GM12878 (cell line): Measurements from ENCODE around the gene DDR2. TPM values are rescaled to one million over a fixed set of nuclear protein-coding genes. Genes with fewer than 3 reads are reported as not detected.

Experiments used
- ATAC-seq: fragments of 200-7000 bp; cut with Tn5 transposase; 3 replicates; pipeline ENCODE4 v1.9.1; 2020; ENCODE audit warnings: mild to moderate bottlenecking, moderate library complexity
- BruUV-seq: library from RNA; stranded (reverse); fragments of 400-500 nt; replicated peaks from 2 replicates; lab custom pipeline; 2021; lab: Mats Ljungman, UMichigan
- CTCF ChIA-PET: fragments of 300-600 bp; sonication (Branson Sonifier 250); formaldehyde crosslinking; extraction: SDS; loops from one replicate; lab custom pipeline; 2021; ENCODE audit warnings: inconsistent platforms; lab: Yijun Ruan, JAX
- POLR2A ChIA-PET: fragments of 350-600 bp; formaldehyde crosslinking; extraction: SDS; loops from one replicate; lab custom pipeline; 2021; ENCODE audit warnings: inconsistent platforms; lab: Charles Lee
- RAD21 ChIA-PET: fragments of 300-600 bp; sonication (Branson Sonifier 250); formaldehyde crosslinking; loops from one replicate; lab custom pipeline; 2023; ENCODE audit warnings: antibody characterized with exemption; ENCODE audit not compliant: unreplicated experiment; lab: Charles Lee
- SMC1A ChIA-PET: fragments of 300-600 bp; sonication (Branson Sonifier 250); formaldehyde crosslinking; loops from one replicate; lab custom pipeline; 2023; ENCODE audit not compliant: unreplicated experiment, uncharacterized antibody; lab: Charles Lee
- DNase-seq: peaks from one replicate; pipeline ENCODE4 v3.0.0-alpha.2; 2011; ENCODE audit warnings: low read depth, low spot score
- FAIRE-seq: peaks from 3 replicates; lab custom pipeline; 2011; peaks lifted over from hg19 to GRCh38; lab: Jason Lieb, UNC
- H2AFZ ChIP-seq: 2 replicates; pipeline ENCODE4 v1.6.0; 2011; ENCODE audit warnings: low read depth, low read length, control low read depth; ENCODE audit not compliant: control insufficient read depth
- H3K27ac ChIP-seq: 2 replicates; pipeline ENCODE4 v1.5.1; 2011; ENCODE audit warnings: control low read depth; ENCODE audit not compliant: control insufficient read depth, insufficient read depth
- H3K27me3 ChIP-seq, 2 experiments: replicated peaks in 1 of 2; 2 replicates each; pipeline versions ENCODE4 v1.6.0 to v1.6.1; 2011; ENCODE audit warnings: low read length in 1 of 2; ENCODE audit not compliant: control insufficient read depth in 2 of 2, insufficient read depth in 2 of 2
- H3K36me3 ChIP-seq, 2 experiments: 2 replicates each; pipeline ENCODE4 v1.5.1; 2011; ENCODE audit warnings: low read length in 1 of 2; ENCODE audit not compliant: control insufficient read depth in 2 of 2, insufficient read depth in 2 of 2
- H3K4me1 ChIP-seq: 2 replicates; pipeline ENCODE4 v1.6.1; 2011; ENCODE audit warnings: mild to moderate bottlenecking, low read length, moderate library complexity, mixed read lengths; ENCODE audit not compliant: control insufficient read depth, insufficient read depth
- H3K4me2 ChIP-seq: 2 replicates; pipeline ENCODE4 v1.6.0; 2011; ENCODE audit warnings: control low read depth; ENCODE audit not compliant: control insufficient read depth, insufficient read depth
- H3K4me3 ChIP-seq: fragments of 200-600 bp; sonication (generic); 2 replicates; pipeline ENCODE4 v1.5.1; 2016
- H3K79me2 ChIP-seq: 2 replicates; pipeline ENCODE4 v1.6.0; 2011; ENCODE audit warnings: low read length; ENCODE audit not compliant: control insufficient read depth, insufficient read depth
- H3K9ac ChIP-seq: 2 replicates; pipeline ENCODE4 v1.8.0; 2011; ENCODE audit warnings: low read length, control low read depth, mixed read lengths; ENCODE audit not compliant: control insufficient read depth, insufficient read depth
- H3K9me3 ChIP-seq: replicated peaks from 3 replicates; pipeline ENCODE4 v1.5.1; 2011; ENCODE audit warnings: mild to moderate bottlenecking, low read length; ENCODE audit not compliant: control insufficient read depth, insufficient read depth
- H4K20me1 ChIP-seq: 2 replicates; pipeline ENCODE4 v1.6.0; 2011; ENCODE audit not compliant: control insufficient read depth, insufficient read depth
- BRCA1 ChIP-seq: IDR thresholded peaks from 2 replicates; pipeline ENCODE4 v1.6.1; 2011; ENCODE audit warnings: low read depth, low read length, improper control_type of control experiment
- CBX5 ChIP-seq: sonication (generic); IDR thresholded peaks from 2 replicates; pipeline ENCODE4 v1.6.1; 2016; ENCODE audit warnings: low read depth, moderate library complexity, mild to moderate bottlenecking, inconsistent platforms
- CHD4 ChIP-seq: fragments of 200-600 bp; sonication (generic); IDR thresholded peaks from 2 replicates; pipeline ENCODE4 v1.6.1; 2016; ENCODE audit warnings: mild to moderate bottlenecking
- FOXK2 ChIP-seq: fragments of 450-650 bp; IDR thresholded peaks from 2 replicates; pipeline ENCODE4 v1.6.1; 2017; ENCODE audit warnings: mild to moderate bottlenecking, moderate library complexity
- GABPA ChIP-seq: IDR thresholded peaks from 2 replicates; pipeline ENCODE4 v1.6.1; 2014; ENCODE audit warnings: antibody characterized with exemption, low read depth, mild to moderate bottlenecking, inconsistent platforms
- HDAC2 ChIP-seq: fragments of 200-600 bp; sonication (generic); IDR thresholded peaks from 2 replicates; pipeline ENCODE4 v1.6.1; 2017
- IKZF1 ChIP-seq: fragments of 450-650 bp; conservative IDR thresholded peaks from 2 replicates; pipeline ENCODE4 v1.6.1; 2017; ENCODE audit warnings: antibody characterized with exemption, mild to moderate bottlenecking
- IKZF2 ChIP-seq, 2 experiments: fragments of 450-650 bp; IDR thresholded peaks; 2 replicates each; pipeline ENCODE4 v1.6.1; 2017; ENCODE audit warnings: mild to moderate bottlenecking in 2 of 2, moderate library complexity in 2 of 2
- KDM1A ChIP-seq: fragments of 200-600 bp; sonication (generic); IDR thresholded peaks from 2 replicates; pipeline ENCODE4 v1.6.1; 2016; ENCODE audit warnings: borderline replicate concordance
- NFXL1 ChIP-seq: fragments of 450-650 bp; IDR thresholded peaks from 2 replicates; pipeline ENCODE4 v1.6.1; 2017; ENCODE audit warnings: antibody characterized with exemption, mild to moderate bottlenecking, borderline replicate concordance
- PML ChIP-seq: IDR thresholded peaks from 2 replicates; pipeline ENCODE4 v1.6.1; 2012; ENCODE audit warnings: low read length, inconsistent platforms
- RUNX3 ChIP-seq: IDR thresholded peaks from 2 replicates; pipeline ENCODE4 v1.6.1; 2012; ENCODE audit warnings: low read length, inconsistent platforms
- YY1 ChIP-seq: IDR thresholded peaks from 2 replicates; pipeline ENCODE4 v1.6.1; 2011; ENCODE audit warnings: low read depth, mild to moderate bottlenecking, low read length
- ZBTB4 ChIP-seq: fragments of 450-650 bp; formaldehyde crosslinking; IDR thresholded peaks from 2 replicates; pipeline ENCODE4 v1.4.0; 2022; ENCODE audit warnings: mild to moderate bottlenecking, moderate library complexity
- ZBTB40 ChIP-seq: fragments of 450-650 bp; IDR thresholded peaks from 2 replicates; pipeline ENCODE4 v1.6.1; 2016; ENCODE audit warnings: mild to moderate bottlenecking, moderate library complexity, borderline replicate concordance
- ZNF207 ChIP-seq: fragments of 450-650 bp; IDR thresholded peaks from 2 replicates; pipeline ENCODE4 v1.6.1; 2014; ENCODE audit warnings: antibody characterized with exemption, mild to moderate bottlenecking, borderline replicate concordance
- WGBS: methylation state at CpG from one replicate; pipeline ENCODE4 v1.1.6; 2016; ENCODE audit warnings: low lambda C conversion rate; ENCODE audit not compliant: insufficient replicate concordance, insufficient coverage; ENCODE audit errors: missing lambda C conversion rate; 5-methylcytosine and 5-hydroxymethylcytosine counted together
- in situ Hi-C: fragments of 300-500 bp; cut with MboI; formaldehyde crosslinking; loops from 9 replicates; pipeline ENCODE4 v1.14.3; 2018; ENCODE audit warnings: mixed read lengths
- intact Hi-C: fragments of 100-400 bp; cut with micrococcal nuclease; formaldehyde crosslinking; loops from one replicate; pipeline ENCODE4 v1.14.2; 2022; ENCODE audit not compliant: unreplicated experiment
- polyA plus RNA-seq, 11 experiments: library from polyadenylated mRNA; depleted of rRNA in 4 of 11; unstranded in 6 of 11; stranded (reverse) in 5 of 11; fragments of >200 nt; fragmentation: Nextera tagmentation in 4 of 11; fragmentation: Illumina TruSeq in 1 of 11; extraction: Ambion mirVana in 4 of 11; extraction: Trizol in 1 of 11; gene quantifications; 1 replicate in 1 of 11; 2 replicates in 10 of 11; pipeline versions ENCODE4 v1.2.1 to v1.2.3, GENCODE V29; 2011 to 2016; ENCODE audit warnings: inconsistent platforms in 2 of 11, missing spikeins in 2 of 11, low read depth in 1 of 11
- total RNA-seq, 4 experiments: library from RNA; depleted of rRNA in 3 of 4; stranded (reverse); fragments of >200 nt in 3 of 4; fragmentation: Illumina TruSeq in 1 of 4; extraction: Trizol in 1 of 4; gene quantifications; 2 replicates each; pipeline versions ENCODE4 v1.2.1 to v1.2.3, GENCODE V29; 2013 to 2021
- TF ChIP-seq, protein P1 (sequence below): IDR thresholded peaks from 2 replicates; pipeline ENCODE4 v1.6.1; 2011; ENCODE audit warnings: low read depth, low read length, improper control_type of control experiment, borderline replicate concordance
- TF ChIP-seq, protein P2 (sequence below): IDR thresholded peaks from 2 replicates; pipeline ENCODE4 v1.6.1; 2012; ENCODE audit warnings: low read depth, low read length, improper control_type of control experiment

The DDR2 gene
- total and polyA plus RNA-seq, 10 of the 15 experiments (the other 5 are each of a cell fraction or from before 2014, with no cell fraction given), result 1.9 to 8.8 (median 5.5) TPM

GRCh38 chr1:162755306-162755705 is 123.0 kb downstream of the DDR2 start:
- ChIA-PET RAD21 (no interaction called here), SMC1A (interaction anchor here (2.0 kb wide), 1 partner anchor 142 kb away, joined by 7 read pairs; no protein-coding TSS in a partner anchor), CTCF (no interaction called here), POLR2A (no interaction called here)
- Histone ChIP-seq H2AFZ (no peak overlapping the region), H3K79me2 (no peaks in the 10 kb centered on the region), H3K4me1 (no peaks in the 10 kb centered on the region), H3K9ac (no peak overlapping the region), H4K20me1 (no peaks in the 10 kb centered on the region), H3K27me3 (no peaks in the 10 kb centered on the region), H3K27ac (no peak overlapping the region), H3K4me3 (no peak overlapping the region), H3K9me3 (no peaks in the 10 kb centered on the region), H3K36me3 (no peaks in the 10 kb centered on the region), H3K4me2 (no peak overlapping the region)
- 11% methylated on average over 3 of the region's 3 CpGs for WGBS
- FAIRE-seq (no peak), ATAC-seq (no peak), DNase-seq (no peak)
- intact Hi-C loops, result no loop called here
- in situ Hi-C loops, result no loop called here
- no TSS peak for BruUV-seq
- TF ChIP-seq IKZF1, result no peak
- no peak for TF ChIP-seq PML
- TF ChIP-seq IKZF2 (IDR thresholded peaks at IDR 0.05), result no peak
- TF ChIP-seq NFXL1, result no peak
- TF ChIP-seq YY1, result no peak
- no peak for TF ChIP-seq KDM1A
- TF ChIP-seq HDAC2, result no peak
- TF ChIP-seq RUNX3, result no peak
- no peak for TF ChIP-seq CHD4
- no peak for TF ChIP-seq ZNF207
- TF ChIP-seq BRCA1, result no peak
- no peak for TF ChIP-seq ZBTB40
- TF ChIP-seq GABPA, result no peak
- no peak for TF ChIP-seq CBX5
- TF ChIP-seq, protein P1, sequence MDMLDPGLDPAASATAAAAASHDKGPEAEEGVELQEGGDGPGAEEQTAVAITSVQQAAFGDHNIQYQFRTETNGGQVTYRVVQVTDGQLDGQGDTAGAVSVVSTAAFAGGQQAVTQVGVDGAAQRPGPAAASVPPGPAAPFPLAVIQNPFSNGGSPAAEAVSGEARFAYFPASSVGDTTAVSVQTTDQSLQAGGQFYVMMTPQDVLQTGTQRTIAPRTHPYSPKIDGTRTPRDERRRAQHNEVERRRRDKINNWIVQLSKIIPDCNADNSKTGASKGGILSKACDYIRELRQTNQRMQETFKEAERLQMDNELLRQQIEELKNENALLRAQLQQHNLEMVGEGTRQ, result no peak
- TF ChIP-seq ZBTB4 (CRISPR knock-in tag), result no peak
- TF ChIP-seq FOXK2, result no peak
- TF ChIP-seq, protein P2, sequence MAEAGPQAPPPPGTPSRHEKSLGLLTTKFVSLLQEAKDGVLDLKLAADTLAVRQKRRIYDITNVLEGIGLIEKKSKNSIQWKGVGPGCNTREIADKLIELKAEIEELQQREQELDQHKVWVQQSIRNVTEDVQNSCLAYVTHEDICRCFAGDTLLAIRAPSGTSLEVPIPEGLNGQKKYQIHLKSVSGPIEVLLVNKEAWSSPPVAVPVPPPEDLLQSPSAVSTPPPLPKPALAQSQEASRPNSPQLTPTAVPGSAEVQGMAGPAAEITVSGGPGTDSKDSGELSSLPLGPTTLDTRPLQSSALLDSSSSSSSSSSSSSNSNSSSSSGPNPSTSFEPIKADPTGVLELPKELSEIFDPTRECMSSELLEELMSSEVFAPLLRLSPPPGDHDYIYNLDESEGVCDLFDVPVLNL, result no peak
